IPS DF 19.7 (cell line): ENCODE results near the gene MATK.

Experiments
- DNase-seq: peaks from one replicate; pipeline ENCODE4 v3.0.0-alpha.2; 2013; ENCODE audit warnings: low read depth, low spot score

MATK gene

DNA sequence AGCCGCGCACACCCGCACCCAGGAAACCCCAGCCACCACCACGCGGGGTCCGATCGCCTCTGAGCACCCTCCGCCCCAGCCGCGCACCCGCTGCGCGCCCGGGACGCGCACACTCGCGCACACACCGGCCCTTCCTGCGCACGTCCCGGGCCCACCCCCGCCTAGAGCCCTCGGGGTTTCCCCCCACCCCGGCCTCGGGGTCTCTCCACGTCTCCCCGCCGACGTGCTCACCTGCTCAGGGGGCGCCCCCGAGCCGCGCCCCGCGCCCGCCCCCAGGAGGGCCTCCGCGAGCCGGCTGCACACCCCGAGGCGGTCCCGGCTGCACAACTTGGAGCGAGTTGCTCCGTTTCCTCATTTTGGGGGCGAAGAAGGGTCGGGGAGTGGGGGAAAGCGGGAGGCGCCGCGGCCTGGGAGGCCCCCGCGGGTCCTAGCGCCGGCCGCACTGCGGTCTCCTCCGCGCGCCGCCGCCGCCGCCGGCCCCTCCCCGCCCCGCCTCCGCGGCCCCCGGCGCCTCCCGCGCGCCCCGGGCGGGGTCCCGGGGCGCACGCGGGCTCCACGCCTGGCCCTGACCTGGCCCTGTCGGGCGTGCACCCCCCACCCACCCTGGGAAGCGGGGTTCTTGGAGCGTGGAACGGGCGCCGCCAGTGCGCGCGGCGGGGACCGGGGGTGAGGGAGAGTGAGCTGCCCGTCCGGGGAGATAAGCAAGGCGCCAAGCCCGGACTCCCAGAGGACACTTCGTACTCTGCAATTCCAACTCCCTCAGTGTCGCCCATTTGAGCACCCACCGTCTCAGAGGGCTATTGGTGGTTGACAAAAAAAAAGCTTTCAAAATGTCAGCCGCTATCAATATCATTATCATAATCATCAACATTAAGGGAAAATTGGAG, at the start of gene MATK:
Gene MATK (minus strand): TSS at position 444 of the 887 bp plus-strand sequence. CDS start 1,246 bp downstream, outside the sequence.
- DNase-seq = no peak

DNA sequence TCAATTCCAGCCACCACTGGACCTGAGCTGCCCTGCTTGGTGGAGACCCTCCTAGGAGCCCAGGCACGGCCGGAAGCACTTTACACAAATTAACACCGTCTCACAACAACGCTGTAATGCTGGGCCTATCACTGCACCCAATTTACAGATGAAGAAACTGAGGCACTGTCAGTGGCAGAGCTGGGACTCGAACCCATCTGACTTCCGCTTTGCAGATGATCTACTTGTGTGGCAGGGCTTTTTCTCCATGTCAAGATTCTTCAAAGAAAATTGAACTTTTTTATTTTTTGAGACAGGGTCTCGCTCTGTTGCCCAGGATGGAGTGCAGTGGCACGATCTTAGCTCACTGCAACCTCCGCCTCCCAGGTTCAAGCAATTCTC, 48.9 kb upstream of the MATK start:
- no peak for DNase-seq

DNA sequence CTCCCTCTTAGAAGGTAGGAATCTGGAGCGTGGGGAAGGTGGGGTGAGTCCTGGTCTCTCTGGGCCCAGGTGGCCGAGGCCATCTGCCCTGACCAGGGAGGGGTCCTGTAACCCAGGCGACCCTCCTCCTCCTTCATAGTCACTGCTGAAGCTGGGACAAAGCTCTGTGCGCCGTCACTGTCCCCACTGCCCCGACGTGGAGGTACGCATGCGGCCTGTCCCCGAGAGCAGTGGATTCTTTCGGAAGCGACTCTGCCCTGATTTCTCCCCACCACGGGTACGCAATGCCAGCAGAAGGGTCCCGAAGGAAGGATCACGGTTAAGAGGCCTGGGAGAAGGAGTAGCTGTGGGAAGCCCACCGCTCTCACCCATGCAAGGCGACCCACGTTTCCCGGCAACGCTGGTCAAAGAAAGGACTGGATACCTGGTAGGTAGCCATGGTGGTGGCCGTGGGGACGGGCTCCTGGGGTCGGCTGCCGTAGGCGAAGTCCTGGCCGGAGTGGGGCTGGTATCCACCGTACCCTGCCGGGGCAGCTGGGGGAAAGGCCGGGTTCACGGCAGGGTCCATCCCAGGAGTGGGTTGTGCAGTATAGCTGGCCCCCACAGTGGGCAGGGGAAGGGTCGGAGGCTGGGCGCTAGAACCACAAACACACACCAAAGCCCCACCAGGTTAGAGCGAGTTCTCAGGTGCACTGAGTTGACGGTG, 48.3 kb upstream of the MATK start:
- no peak for DNase-seq

DNA sequence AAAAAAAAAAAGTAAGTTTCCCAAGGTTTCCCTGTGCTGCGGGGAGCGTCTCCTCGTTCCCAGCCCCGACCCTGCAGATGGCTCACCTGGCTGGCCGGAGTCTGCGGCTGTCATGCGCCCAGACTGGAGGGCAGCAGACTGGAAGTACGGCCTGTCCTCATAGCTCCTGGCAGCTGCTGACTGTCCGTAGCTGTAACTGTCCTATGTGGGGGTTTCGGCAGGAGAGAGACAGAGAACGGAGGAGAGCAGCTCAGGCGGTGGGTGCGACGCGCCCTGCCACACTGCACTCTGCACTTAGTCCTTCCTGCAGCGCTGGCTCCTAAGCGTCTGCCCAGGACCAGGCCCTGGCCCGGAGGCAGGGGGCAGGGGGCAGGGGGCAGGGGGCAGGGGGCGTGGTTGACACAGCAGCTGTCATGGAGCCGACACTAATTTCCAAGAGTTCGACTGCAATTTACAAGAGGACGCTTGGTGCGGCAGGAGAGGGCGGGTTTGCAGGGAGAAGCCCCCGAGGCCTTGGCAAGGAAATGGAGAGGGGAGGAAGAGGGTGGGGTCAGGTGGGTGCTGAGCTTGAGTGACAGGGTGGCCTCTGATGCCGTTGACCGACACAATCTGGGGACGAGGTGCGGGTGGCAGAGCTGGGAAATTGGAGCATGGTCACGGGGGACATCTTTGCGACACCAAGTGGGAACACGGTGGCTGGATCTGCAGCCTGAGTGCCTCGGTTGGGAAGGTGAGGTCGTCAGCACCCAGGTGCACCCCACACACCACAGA, 47.6 kb upstream of the MATK start:
- no peak for DNase-seq

DNA sequence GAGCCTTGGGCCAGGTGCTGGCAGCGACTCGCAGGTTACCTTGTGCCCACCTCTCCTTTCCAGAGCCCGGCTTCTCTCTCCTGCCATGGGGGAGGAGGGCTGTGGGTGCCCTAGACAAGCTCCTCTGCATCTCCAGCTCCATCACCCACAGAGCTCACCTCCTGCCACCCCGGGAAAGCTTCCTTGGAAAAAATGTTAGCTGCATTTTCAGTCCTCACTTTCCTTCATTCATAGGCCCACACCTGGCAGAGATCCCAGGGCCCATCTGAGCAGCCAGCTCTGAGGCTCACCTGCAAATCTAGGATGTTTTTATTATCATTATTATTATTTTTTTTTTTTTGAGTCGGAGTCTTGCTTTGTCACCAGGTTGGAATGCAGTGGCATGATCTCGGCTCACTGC, 45.8 kb upstream of the MATK start:
- no peak for DNase-seq

DNA sequence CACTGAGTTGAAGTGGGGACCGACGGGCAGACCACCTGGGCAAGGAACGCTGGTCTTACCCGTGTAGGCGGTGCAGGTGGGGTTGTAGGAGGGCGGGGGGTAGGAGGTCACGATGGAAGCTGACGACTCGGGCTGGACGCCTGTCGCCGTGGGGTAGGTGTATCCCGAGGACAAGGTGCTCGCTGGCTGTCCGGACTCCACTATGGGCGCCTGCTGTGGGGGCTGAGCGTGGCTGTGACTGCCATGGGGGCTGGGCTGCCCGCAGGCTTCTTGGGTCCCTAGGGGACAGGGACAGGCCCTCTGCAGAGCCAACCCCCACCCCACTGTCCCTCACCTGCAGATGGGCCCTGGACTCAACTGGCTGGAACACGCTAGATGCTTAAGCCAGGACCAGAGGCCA, 45.4 kb upstream of the MATK start:
- DNase-seq = no peak

GRCh38 chr19:3830621-3831589, 44.7 kb upstream of the MATK start:
- DNase-seq = no peak

DNA sequence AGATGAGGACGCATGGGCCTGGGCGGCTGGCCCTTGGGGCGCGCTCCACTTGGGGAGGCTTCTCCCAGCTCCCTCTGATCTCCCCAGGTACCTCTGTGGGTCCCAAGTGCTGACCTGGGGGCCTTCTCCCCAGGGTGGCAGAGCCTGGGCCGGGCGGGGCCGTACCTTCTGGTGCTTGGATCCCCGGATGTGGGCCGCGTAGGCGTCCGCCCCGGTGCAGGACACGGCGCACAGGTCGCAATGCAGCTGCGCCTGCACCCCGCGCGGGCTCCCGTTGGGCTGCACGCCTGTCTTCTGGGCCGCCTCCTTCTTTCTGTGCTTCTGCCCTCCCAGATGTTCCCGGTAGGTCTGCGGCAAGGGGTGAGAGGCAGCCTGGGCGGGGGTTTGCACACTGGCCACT, 41.1 kb upstream of the MATK start:
- DNase-seq = no peak

GRCh38 chr19:3826163-3826562, 40.0 kb upstream of the MATK start:
- DNase-seq = no peak

- DNase-seq = no peak
Observed at GRCh38 chr19:3825286-3825956, 39.2 kb upstream of the MATK start.

GRCh38 chr19:3823350-3823713, 37.2 kb upstream of the MATK start:
- DNase-seq = no peak

DNA sequence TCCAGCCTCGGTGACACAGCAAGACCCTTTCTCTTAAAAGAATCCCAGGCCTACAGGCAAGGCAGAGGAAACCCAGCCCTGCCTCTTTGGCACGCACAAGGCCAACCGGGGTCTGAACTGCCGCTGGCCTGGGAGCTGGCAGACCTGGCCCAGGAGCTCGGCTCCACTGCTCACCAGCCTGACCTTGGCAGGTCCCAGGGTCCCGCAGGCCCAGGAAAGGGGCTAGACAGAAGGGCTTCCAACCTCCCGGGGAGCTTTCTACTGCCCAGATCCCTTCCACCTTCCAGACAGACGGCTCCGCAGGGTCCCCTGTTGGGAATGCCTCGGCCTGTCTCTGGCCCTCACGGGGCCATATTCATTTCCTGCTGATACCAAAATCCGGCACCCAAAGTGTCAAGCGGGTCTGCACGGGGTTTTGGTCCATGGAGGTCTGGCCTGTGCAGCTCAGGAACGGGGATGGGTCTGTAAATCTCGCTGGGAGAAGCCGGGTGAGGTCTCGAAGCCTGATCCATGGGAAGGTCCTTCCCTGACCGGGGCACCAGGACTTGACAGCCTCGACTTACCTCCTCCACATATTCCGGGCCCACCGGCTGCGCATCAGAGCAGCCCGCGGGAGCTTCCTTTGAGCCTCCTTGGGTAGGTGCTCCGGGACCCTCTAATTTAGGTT, 36.6 kb upstream of the MATK start:
- DNase-seq = no peak

DNA sequence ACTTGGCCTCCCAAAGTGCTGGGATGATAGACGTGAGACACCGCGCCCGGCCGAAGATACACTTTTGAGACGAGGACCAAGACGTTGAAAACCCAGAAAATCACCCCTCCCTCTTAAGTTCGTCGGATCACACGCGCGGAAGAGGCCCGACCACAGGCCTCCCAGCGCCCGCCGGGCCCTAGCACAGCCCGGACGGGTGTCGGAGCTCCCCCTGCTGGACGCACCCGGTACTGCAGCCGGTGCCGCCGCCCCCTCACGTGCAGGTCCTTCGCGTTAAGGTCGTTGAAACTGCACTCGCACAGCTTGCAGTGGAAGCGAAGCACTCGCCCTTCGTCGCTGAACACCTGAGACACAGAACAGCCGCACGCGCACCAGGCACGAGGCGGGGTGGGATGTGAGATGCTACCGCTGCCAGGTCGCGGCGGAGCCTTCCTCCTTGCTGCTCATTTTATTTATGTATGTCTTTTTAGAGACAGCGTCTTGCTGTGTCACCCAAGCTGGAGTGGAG, 35.7 kb upstream of the MATK start:
- no peak for DNase-seq

- DNase-seq = no peak
Observed at GRCh38 chr19:3821156-3821555, 35.0 kb upstream of the MATK start.

GRCh38 chr19:3819989-3820388, 33.8 kb upstream of the MATK start:
- DNase-seq = no peak

DNA sequence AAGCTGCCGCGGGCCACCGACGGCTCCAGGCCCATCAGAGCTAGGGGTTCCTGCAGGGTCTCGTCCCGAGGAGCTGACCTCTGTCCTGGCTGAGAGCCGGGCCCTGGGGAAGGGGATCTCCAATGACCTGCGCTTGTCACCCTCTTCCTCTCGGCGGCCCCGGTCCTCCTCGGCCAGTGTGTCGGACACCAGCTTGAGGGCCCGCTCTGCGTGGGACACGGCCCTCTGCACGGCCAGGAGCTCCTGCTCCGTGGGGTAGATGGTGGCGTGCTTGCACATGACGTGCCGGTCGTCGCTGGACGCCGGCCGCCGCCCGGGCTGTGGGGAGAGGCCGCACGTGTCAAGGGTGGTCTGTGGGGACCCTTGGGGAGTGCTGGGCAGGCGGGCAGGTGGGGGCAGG, 32.7 kb upstream of the MATK start:
- DNase-seq = no peak

GRCh38 chr19:3818466-3818865, 32.3 kb upstream of the MATK start:
- DNase-seq = no peak

DNA sequence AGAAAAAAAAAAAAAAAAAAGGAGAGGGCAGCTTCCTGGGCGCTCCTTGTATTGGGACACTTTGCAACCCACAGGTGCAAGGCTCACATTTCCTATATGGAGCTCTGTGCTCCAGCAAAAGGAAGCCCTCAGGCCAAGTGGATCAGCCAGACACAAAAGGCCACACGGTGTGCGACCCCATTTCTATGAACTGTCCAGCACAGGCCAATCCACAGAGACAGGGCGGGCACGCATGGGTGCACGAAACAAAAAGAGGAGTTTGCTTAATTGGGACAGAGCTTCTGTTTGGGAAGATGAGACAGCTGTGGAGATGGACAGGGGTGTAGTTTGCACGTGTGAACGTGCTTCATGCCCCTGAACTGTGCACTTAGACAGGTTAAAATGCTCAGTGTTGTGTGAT, 31.6 kb upstream of the MATK start:
- no peak for DNase-seq

DNA sequence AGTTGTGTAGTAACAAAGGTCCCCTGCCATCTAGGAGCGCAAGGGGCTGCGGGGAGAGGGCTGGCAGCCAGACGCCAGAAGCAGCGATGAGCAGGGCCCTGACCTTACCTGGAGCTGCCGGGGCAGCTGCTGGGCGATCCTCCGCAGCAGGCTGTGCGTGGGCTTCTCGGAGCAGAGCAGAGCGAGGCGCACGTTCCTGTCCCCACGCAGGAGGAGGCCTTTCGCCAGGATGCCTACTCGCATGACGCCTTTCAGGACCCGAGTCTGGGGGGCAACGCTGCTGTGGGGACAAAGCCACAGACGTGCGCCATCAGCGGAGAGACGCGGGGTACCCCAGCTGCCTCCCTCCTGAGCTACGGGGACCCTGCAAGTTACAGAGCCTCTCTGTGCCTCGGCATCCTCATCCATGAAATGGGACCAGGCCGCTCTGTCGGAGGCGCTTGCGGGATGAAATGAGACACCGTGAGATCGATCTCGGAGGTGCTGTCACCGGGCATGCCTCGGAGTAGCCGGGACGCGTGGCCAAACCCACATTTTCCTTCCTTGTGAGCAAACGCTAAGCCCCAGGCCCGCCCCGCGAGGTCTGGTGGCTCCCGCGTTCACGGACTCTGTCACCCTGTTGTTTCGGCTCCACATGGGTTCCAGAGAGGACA, 30.5 kb upstream of the MATK start:
- DNase-seq = no peak
